NCI-H1092 treated with DMSO at 0.1 percent for 48 hours (cell line): ENCODE data around the gene PHACTR3.

Source experiments
- DNase-seq: peaks from one replicate; lab custom pipeline; 2025; lab: John Stamatoyannopoulos, UW

PHACTR3 gene

DNA sequence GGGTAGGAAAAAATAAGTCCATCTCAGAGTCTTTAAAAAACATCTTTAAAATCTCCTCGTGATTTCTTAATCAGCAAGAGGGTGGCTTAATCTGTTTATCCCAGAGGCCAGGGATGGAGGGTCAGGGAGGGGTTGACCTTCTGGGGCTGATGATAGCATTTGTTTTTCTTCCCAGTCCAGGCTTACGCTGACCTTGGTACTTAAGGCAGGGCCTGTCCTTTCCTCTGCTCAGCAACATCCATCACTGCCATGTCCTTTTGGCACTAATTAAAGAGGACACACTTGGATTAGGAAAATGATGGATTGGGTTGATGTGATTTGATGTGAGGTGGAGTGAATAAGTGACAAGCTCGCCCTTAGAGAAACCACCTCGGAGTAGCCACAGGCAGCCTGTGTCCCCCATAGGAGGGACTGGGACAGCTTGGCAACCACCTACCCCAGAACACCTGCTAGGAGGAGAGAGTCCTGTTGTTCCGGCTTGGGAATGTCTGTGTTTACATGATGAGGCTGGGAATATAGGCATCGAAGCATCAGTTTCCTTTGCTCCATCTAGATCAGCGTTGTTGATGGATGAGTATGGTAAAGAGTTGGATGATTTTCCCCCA is 44.2 kb downstream of the PHACTR3 start:
- no peak for DNase-seq

DNA sequence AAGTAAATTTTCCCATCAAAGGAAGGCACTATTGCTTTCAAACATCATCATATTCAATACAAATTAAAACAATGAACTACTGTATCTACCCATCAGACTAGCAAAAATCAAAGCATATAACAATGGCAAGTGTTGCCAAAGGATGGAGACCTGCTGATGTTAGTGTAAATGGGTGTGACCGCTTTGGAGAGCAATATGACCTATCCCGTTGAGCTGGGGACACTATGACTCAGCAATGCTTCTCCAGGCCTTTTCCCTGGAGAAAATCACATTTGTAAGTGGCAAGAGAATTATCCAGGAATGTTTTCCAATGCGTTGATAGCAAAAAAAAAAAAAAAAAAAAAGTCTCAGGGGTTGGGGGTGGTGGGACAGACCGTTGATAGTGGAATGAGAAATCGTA is 46.1 kb downstream of the PHACTR3 start:
- DNase-seq: no peak

DNA sequence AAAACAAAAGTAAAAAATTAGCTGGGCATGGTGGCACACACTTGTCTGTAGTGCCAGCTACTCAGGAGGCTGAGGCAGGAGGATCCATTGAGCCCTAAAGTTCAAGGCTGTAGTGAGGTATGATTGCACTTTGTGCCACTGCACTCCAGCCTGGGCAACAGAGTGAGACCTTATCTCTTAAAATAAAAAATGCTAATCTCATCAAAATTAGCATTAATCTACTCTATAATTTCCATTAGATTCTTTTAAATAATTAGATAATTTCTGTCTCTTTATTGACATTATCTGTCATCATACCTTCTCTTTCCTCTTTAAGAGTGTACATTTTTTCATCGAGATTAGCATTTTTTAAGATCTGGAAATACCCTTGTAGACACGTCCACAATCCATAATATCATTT is 48.0 kb downstream of the PHACTR3 start:
- no peak for DNase-seq

DNA sequence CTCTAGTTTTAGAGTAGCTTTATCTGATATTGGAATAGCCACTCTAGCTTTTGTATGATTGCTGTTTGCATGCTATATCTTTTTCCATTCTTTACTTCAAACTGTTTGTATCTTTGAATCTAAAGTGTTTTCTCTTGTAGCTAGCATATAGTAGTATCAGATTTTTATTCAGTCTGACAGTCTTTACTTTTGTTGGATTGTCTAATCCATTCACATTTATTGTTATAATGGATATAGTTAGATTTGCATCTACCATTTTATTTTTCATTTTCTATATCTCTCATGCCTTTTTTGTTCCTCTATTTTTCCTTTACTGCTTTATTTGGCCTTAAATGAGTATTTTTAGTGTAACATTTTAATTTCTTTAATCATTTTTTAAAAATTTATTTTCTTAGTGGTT is 52.1 kb downstream of the PHACTR3 start:
- no peak for DNase-seq

DNA sequence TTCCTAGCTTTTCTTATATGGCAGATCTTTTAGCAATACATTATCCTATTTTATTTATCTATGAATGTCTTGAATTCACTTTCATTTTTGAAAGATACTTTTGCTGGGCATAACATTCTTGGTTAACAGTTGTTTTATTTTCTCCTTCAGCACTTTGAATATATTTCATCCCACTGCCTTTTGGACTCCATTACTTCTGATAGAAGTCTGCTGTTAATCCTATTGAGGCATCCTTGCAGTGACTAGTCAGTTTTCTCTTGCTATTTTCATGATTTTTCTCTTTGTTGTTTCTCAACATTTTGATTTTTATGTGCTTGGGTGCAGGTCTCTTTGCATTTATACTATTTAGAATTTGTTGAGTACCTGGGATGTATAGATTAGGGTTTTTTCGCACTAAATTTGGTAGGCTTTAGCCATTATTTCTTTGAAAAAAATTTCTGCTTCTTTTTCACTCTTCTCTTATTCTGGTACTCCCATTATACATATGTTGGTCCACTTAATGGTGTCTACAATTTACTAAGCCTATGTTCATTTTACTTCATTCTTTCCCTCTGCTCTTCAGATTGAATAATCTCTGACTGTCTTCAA is 53.2 kb downstream of the PHACTR3 start:
- DNase-seq: no peak

DNA sequence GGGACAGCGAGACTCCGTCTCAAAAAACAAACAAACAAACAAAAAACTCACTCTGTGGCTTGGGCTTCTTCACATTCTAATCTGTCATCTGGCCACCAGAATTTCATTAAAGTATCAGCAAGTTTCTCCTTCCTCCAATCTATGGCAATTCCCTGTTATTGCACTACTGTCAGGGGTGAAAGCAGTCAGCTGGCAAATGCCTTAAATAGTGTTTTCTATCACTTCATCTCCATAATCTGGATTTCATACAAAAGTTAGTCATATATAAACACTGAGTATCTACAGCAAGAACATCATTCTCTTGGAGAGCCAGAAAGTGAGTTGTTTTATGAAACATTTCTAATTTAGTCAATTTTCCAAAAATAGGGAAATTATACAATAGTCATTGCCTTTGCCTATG is 56.1 kb downstream of the PHACTR3 start:
- DNase-seq: no peak

DNA sequence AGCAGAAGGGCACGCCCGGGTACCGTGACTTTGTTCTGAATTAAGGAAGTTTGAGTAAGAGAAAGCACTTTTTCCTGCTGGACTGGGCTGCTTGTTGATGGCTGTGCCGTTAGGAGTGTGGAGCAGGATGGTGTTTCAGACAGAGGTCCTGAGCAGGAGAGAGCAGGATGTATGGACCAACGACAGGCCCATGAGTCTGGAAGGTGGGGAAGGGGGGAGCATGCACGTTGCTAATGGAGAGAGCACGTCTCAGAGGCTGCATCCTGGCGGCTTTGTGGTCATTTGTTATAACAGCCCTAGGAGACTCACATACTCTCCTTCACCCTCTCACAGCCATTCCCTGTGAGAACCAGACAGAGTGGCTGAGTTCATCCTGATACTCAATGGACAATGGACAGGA is 56.8 kb downstream of the PHACTR3 start:
- DNase-seq: no peak

DNA sequence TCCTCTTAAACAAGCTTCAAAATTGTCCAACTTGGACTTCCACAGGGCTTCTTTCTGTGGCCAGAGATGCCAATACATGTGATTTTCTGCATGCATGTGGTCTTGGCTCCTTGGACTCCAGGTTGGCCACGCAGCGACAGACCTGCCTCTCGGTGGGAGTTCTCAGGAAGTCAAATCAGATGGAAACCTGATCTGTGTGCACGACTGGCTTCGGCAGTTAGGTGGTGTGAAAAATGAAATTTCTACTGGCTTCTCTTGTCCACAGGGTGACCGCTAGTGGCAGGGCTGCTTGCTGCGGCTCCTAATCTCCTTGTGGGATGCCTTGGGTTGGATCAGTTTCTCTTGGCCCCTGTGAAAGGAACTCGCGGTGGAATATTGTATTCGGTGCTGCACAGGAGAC is 57.3 kb downstream of the PHACTR3 start:
- no peak for DNase-seq

DNA sequence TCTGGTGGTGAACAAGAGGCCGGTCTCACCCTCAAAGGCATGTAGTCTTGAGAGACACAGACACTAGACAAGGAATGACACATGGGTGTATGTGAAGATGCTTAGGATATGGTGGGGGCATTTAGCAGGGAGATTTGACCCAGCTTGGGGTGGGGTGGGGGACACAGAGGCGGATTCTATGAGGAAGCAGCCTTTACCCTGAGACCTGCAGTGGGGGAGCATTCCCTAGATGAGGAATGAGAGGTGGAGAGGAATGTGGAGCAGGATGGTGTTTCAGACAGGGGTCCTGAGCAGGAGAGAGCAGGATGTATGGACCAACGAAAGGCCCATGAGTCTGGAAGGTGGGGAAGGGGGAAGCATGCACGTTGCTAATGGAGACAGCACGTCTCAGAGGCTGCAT is 57.8 kb downstream of the PHACTR3 start:
- DNase-seq: no peak

DNA sequence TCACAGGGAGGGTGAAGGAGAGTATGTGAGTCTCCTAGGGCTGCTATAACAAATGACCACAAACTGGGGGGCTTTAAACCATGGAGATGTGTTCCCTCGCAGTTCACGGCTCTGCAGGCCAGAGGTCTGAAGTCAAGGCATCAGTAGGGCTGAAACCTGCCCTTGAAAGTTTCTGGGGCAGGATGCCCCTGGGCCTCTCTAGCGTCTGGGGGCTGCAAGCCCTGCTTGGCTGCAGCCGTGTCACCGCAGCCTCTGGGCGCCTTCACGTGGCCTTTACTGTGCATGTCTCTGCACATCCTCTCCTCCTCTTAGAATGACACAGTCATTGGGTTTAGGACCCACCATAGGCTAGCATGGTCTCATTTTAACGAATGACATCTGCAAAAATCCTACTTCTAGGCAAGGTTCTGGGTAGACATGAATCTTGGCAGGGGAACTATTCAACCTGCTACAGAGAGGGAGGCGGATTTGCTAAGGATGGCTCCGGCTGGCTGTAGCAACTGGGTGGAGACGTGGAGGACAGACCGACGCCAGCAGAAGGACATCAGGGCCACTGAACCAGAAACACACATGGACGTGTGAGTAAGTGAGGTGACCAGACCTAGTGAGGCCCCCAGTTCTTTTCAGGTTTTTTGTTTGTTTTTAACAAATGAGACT is 58.6 kb downstream of the PHACTR3 start:
- no peak for DNase-seq

DNA sequence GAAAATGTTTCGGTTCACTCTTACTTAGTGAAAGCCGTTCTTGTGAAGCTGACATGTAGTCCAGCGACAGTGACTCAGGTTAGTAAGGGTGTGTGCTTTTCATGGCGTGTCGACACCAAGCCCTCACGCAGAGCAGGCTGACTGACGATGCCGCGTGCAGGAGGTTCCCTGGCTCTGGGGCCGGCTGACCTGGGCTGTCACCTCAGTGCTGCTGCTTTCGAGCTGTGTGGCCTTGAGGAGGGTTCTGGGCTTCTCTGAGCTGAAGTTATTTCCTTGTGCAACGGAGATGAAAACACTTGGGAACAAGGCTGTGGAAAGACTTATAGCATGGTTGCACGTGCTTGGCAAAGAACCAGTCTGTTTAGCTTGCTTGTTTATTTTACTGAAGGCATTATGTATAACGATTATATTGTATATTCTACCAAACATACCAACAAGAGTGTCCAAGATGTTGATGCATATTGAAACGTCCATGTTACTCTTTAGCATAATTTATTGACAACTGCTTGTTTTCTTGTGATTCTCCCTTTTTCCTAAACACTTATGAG is 59.2 kb downstream of the PHACTR3 start:
- no peak for DNase-seq

DNA sequence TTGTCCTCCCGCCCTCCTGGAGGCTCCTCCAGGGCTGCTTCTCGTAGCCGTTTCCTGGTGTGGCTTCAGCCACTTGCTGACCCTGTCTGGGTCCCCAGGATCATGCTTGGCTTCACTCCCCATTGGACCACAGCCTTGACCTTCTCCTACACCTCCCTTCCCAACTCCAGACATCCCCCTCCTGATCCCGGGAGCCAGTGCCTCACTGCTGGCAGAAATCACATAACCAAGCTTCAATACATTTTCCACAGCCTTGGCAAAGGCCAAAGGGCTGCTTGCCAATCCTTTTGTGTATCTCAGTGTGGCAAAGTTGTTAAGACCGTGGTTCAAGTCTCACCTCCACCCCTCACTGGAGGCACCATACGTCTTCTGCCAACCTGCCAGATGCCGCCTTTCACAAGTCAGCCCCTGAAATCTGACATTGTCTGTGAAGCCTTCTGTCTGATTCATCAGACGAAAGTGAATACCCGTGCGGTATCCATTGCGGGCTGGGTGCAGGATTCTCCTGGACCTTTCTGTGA is 60.1 kb downstream of the PHACTR3 start:
- no peak for DNase-seq

DNA sequence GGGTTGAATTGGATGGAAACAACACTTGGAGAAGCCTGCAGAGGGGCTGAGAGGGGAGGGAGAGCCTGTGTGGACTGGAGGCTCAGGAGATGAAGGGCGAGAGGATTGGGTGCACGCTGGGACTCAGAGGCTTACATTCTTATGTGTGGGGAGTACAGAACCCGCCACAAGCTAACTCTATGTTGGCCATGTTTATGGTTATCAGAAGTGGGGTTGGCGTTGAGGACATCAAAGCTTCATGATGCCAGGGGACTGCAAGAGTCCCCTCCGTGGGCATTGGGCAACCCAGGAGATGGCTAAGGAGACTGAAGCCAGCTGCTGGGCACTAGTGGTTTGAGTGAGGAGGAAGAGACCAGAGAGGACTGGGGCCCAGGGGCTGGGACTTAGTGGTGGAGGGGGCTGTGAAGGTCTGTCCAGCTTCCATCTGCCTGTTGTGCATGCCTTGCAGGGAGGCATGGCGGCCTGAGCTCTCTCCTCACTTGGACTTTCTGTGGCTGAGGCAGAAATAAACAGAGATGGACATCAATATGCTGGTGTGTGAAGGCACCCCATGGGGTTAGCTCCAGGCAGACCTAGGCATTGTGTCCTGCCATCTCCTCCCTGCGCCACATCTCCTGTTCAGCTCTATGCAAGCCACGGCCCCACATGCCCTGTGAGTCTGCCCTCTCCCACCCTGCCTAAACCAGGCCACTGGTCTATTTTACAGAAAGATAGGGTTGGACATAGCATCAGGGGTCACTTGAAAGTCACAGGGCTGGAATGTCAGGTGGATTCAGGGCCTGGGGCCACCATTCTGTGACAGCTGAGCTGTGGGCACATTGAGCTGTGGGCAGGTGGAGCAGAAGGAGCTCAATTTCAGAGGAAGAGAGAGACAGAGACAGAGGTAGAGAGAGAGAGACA is 61.6 kb downstream of the PHACTR3 start:
- no peak for DNase-seq

DNA sequence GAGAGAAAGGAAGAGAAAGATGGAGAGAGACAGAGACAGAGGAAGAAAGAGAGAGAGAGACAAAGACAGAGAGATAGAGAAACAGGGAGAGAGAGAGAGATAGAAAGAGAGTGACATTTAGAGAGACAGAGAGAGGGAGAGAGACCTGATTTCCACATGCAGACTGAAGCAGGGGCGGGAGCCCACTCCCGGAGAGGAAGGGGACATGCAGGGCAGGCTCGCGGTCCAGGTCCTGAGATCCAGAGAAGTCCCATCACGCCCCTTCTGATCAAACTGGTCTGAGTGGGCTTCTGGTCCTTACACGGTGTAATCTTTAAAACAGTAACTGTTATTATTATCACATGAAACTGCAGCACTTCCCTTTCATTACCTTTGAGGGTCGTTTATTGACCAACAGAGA is 62.2 kb downstream of the PHACTR3 start:
- DNase-seq: no peak

DNA sequence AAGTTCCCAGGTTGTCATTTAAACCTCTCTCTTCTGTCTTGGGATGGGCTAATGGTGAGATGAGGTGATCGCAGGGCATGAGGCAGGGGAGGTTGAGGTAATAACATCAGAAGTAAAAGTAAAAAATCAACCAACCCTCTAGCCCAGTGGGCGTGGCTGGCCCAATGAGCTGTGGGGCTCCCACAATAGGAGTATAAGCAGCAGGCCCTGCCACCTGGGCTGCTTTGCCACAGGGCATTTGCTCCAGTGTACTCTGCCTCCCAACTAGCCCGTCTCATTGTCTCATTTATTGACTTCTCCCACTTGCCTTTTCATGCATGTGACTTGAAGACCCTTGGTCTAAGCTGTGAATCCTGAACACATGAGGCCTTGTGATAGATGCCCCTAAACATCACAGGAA is 62.8 kb downstream of the PHACTR3 start:
- DNase-seq: no peak

DNA sequence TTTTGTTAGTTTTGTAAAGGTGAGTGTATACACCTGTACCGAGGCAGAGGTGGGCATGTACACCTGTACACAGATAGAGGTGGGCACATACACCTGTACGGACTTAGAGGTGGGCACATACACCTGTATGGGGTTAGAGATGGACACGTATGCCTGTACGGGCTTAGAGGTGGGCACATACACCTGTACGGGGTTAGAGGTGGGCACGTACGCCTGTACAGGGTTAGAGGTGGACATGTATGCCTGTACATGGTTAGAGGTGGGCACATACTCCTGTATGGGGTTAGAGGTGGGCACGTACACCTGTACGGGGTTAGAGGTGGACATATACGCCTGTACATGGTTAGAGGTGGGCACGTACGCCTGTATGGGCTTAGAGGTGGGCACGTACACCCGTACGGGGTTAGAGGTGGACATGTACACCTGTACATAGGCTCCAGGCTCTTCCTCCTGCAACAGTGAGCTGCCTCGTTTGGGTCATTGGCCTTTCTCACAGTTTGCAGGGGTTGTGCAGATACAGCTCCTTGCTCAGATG is 63.7 kb downstream of the PHACTR3 start:
- no peak for DNase-seq

DNA sequence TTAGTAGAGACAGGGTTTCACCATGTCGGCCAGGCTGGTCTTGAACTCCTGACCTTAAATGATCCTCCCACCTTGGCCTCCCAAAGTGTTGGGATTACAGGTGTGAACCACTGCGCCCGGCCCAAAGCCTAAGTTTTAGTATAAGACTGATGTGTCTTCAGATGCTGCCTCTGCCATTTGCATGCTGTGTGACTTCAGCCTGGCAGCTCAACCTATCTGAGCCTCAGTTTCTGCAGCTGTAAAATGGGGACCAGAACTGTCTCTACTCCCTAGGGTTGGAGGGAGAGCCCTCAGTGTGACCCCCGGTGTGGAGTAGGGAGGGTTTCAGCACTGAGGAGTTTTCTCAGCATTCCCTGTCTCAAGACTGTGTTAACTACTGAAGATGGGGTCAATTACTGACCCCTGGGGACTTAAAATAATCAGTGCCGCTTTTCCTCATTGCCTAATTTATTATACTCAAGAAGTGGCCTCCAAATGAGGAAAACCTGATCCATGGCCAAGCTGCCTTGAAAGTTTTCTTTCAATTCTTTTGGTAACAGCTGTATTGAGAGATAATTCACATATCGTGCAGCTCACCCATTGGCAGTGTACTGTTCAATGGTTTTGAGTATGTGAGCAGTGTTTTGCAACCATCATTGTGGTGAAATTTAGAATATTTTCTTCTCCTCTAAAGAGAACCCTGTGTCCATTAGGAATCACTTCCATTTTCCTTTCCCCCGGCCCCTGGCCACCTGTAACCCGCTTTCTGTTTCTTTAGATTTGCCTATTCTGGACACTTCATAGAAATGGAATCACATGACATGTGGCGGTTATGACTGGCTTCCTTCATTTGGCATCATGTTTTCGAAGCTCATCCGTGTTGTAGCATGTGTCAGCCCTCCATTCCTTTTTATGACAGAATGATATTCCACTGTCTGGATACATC is 64.8 kb downstream of the PHACTR3 start:
- no peak for DNase-seq

DNA sequence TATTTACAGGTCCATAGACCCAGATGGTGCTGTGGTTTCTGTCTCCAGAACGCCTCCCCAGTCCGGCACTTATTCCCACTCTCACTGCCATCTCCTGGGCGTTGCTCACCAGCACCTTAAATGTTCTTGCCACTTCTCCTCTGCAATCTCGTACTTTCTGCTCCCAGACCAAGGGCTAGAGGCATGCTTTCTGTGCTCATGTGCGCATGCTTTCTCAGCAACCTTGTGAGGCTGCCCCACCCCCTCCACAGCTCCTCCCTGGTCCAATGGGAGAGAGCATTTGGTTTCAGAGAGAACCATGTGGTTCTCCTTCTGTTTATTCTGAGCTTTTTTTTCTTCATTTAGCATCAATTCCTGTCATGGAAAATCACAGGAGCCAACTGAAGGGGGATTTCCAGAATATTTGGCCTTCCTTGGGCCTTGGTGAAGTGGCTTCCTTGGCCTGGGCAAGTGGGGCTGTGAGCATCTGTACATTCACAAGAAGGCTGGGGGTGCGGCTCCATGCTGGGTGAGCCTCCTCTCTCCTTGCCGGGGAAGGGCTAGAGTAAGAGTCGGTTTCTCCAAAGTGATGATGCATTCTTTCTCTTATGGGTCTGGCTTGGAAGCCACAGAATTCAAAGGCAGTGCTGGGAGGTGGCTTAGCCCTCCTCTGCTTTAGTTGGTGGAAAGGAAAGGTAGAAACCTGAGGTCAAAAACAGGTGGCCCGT is 66.6 kb downstream of the PHACTR3 start:
- no peak for DNase-seq

DNA sequence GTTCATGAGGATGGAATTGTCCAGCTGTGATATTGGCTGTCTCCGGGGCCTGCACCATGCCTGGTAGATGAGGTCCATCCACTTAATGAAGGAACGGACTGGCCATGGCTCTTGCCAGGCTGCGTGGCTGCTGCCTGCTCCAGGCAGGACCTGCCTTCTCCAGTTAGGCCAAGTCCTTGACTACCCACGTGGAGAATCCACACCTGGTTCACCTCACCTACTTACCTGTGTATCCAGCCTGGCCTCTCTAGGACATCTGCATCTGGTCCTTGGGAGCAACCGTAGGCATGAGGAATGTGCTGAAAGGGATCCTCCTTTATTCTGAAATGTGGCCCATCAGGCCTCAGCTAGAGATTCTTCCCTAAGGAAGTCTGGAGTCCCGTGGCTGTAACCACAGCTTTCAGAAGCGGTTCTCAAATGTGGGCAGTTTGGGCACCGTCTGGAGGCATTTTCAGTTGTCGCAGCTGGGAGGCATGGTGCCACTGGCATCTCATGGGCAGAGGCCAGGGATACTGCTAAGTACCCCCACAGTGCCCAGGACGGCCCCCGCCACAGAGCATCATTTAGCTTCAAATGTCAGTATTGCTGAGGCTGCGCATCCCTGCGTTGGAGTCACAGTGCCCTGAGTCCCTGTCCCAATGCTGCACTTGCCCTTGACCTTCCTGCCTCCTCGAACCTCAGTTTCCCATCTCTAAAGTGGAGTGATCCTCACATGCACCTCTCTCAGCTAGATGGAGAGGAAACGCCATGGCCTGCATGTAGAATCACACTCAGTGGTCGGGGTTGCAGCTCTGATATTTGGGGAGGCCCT is 67.5 kb downstream of the PHACTR3 start:
- DNase-seq: no peak
